ENCODE measurements around the gene PNKD. TPM values are rescaled to one million over a fixed set of nuclear protein-coding genes. Genes with fewer than 3 reads are reported as not detected.

The PNKD gene
- total RNA-seq: 10.3 and 16.8 TPM in 2 replicates

- H3K27me3 ChIP-seq (ENCODE audit: control insufficient read depth, insufficient read depth, low read length): no peaks in the 10 kb centered on the region
- TF ChIP-seq CTCF (IDR thresholded peaks at IDR 0.05; ENCODE audit: insufficient read depth, low read length, severe bottlenecking): peak; percentile 14
- DNase-seq (ENCODE audit: low read depth): peak; percentile 94
- no peak for FAIRE-seq
- peaks cover 21% of the 10 kb centered on the region for H3K36me3 ChIP-seq (ENCODE audit: control insufficient read depth, insufficient read depth, low read length)
- peak within 1 kb of the TSS; percentile 98 for H3K4me3 ChIP-seq (ENCODE audit: low read depth, low read length)
These were observed at the start of gene PNKD, which contains the start of gene AAMP for GRCh38 chr2:218269900-218270720. Gene PNKD, plus strand, starts transcription at chr2:218270519. Its CDS starts 17 bp downstream, at chr2:218270536. Gene AAMP, minus strand, starts transcription at chr2:218270137. Its CDS starts 51 bp downstream, at chr2:218270086.

GRCh38 chr2:218221000-218221399 is 49.3 kb upstream of the PNKD start:
- no peak for FAIRE-seq
- TF ChIP-seq CTCF (IDR thresholded peaks at IDR 0.05; ENCODE audit: insufficient read depth, low read length, severe bottlenecking): no peak
- no peaks in the 10 kb centered on the region for H3K27me3 ChIP-seq (ENCODE audit: control insufficient read depth, insufficient read depth, low read length)
- H3K4me3 ChIP-seq (ENCODE audit: low read depth, low read length): no peak overlapping the region
- peaks cover 4% of the 10 kb centered on the region for H3K36me3 ChIP-seq (ENCODE audit: control insufficient read depth, insufficient read depth, low read length)
- no peak for DNase-seq (ENCODE audit: low read depth)

- no peak for FAIRE-seq
- Histone ChIP-seq H3K36me3 (ENCODE audit: control insufficient read depth, insufficient read depth, low read length) (peaks cover 7% of the 10 kb centered on the region), H3K4me3 (ENCODE audit: low read depth, low read length) (no peak overlapping the region), H3K27me3 (ENCODE audit: control insufficient read depth, insufficient read depth, low read length) (no peaks in the 10 kb centered on the region)
- no peak for TF ChIP-seq CTCF (IDR thresholded peaks at IDR 0.05; ENCODE audit: insufficient read depth, low read length, severe bottlenecking)
- DNase-seq (ENCODE audit: low read depth): peak; percentile 65
These were observed 47.3 kb upstream of the PNKD start for GRCh38 chr2:218223046-218223445.

GRCh38 chr2:218224186-218224585 is 46.1 kb upstream of the PNKD start:
- no peak for FAIRE-seq
- H3K27me3 ChIP-seq (ENCODE audit: control insufficient read depth, insufficient read depth, low read length): no peaks in the 10 kb centered on the region
- no peak for DNase-seq (ENCODE audit: low read depth)
- H3K36me3 ChIP-seq (ENCODE audit: control insufficient read depth, insufficient read depth, low read length): peaks cover 9% of the 10 kb centered on the region
- no peak for TF ChIP-seq CTCF (IDR thresholded peaks at IDR 0.05; ENCODE audit: insufficient read depth, low read length, severe bottlenecking)
- no peak overlapping the region for H3K4me3 ChIP-seq (ENCODE audit: low read depth, low read length)

GRCh38 chr2:218226903-218227302 is 43.4 kb upstream of the PNKD start:
- Histone ChIP-seq H3K27me3 (ENCODE audit: control insufficient read depth, insufficient read depth, low read length) (no peaks in the 10 kb centered on the region), H3K36me3 (ENCODE audit: control insufficient read depth, insufficient read depth, low read length) (peaks cover 20% of the 10 kb centered on the region), H3K4me3 (ENCODE audit: low read depth, low read length) (no peak overlapping the region)
- no peak for DNase-seq (ENCODE audit: low read depth)
- no peak for TF ChIP-seq CTCF (IDR thresholded peaks at IDR 0.05; ENCODE audit: insufficient read depth, low read length, severe bottlenecking)
- no peak for FAIRE-seq
